Activated naive CD8-positive, alpha-beta T cell treated with anti-CD3 and anti-CD28 coated beads, Interleukin-2, amount 10 ng/mL, durations not matched to agents 7 days and 5 days (primary cell): ENCODE results near the gene TRAK1. TPM values are rescaled to one million over a fixed set of nuclear protein-coding genes. Genes with fewer than 3 reads are reported as not detected.
A peak's percentile ranks its signal among the peaks of the same experiment; 100 is the strongest.

ENCODE experiments used
- ATAC-seq: fragments of 150-1000 bp; cut with Tn5 transposase; one replicate; pipeline ENCODE4 v1.10.0; 2021; ENCODE audit warnings: low read depth, moderate library complexity
- POLR2A ChIA-PET: fragments of 350-600 bp; sonication (Branson Sonifier 250); formaldehyde crosslinking; loops from one replicate; lab custom pipeline; 2021; ENCODE audit warnings: antibody characterized with exemption; lab: Charles Lee
- DNase-seq: peaks from one replicate; pipeline ENCODE4 v3.0.0; 2021
- H3K27ac Mint-ChIP-seq: one replicate; pipeline ENCODE4 v1.8.0; 2022; ENCODE audit warnings: mild to moderate bottlenecking, mixed read lengths
- H3K27me3 Mint-ChIP-seq: one replicate; pipeline ENCODE4 v1.8.0; 2022; ENCODE audit warnings: mild to moderate bottlenecking, moderate library complexity, mixed read lengths
- H3K36me3 Mint-ChIP-seq: one replicate; pipeline ENCODE4 v1.8.0; 2021; ENCODE audit warnings: mild to moderate bottlenecking, mixed read lengths
- H3K4me1 Mint-ChIP-seq: one replicate; pipeline ENCODE4 v1.8.0; 2021; ENCODE audit warnings: mixed read lengths
- H3K4me3 Mint-ChIP-seq: one replicate; pipeline ENCODE4 v1.8.0; 2022; ENCODE audit warnings: mild to moderate bottlenecking, moderate library complexity, mixed read lengths
- H3K9me3 Mint-ChIP-seq: one replicate; pipeline ENCODE4 v1.8.0; 2021; ENCODE audit warnings: mixed read lengths
- total RNA-seq, 2 experiments: library from RNA; stranded (reverse); gene quantifications; one replicate each; pipeline ENCODE4 v1.2.3, GENCODE V29; 2021

TRAK1 gene
- total RNA-seq, 2 experiments from 2014 or later = 32.7 to 33.9 TPM

- Mint-ChIP-seq H3K4me3 (no peak overlapping the region), H3K4me1 (peaks cover 24% of the 10 kb centered on the region), H3K27ac (no peak overlapping the region), H3K9me3 (no peaks in the 10 kb centered on the region), H3K27me3 (no peaks in the 10 kb centered on the region), H3K36me3 (peaks cover 6% of the 10 kb centered on the region)
- DNase-seq (no peak), ATAC-seq (no peak)
- POLR2A ChIA-PET = no interaction called here
Measured at GRCh38 chr3:42149532-42149931, 58.4 kb downstream of the TRAK1 start.

- ATAC-seq = no peak
- no peak for DNase-seq
- H3K27me3 Mint-ChIP-seq = no peaks in the 10 kb centered on the region
- H3K36me3 Mint-ChIP-seq = peaks cover 6% of the 10 kb centered on the region
- H3K9me3 Mint-ChIP-seq = no peaks in the 10 kb centered on the region
- H3K27ac Mint-ChIP-seq = no peak overlapping the region
- H3K4me3 Mint-ChIP-seq = no peak overlapping the region
- POLR2A ChIA-PET = no interaction called here
- peaks cover 24% of the 10 kb centered on the region for H3K4me1 Mint-ChIP-seq
Measured at GRCh38 chr3:42149975-42150374, 58.8 kb downstream of the TRAK1 start.

- DNase-seq (no peak), ATAC-seq (no peak)
- no peaks in the 10 kb centered on the region for H3K9me3 Mint-ChIP-seq
- H3K4me3 Mint-ChIP-seq = no peak overlapping the region
- H3K36me3 Mint-ChIP-seq = peaks cover 4% of the 10 kb centered on the region
- H3K27ac Mint-ChIP-seq = no peak overlapping the region
- POLR2A ChIA-PET = interaction anchor here (0.6 kb wide), 1 partner anchor 448 kb away, joined by 3 read pairs; no protein-coding TSS in a partner anchor
- H3K27me3 Mint-ChIP-seq = no peaks in the 10 kb centered on the region
- H3K4me1 Mint-ChIP-seq = peaks cover 26% of the 10 kb centered on the region
Measured at GRCh38 chr3:42151596-42152168, 60.5 kb downstream of the TRAK1 start.

- Mint-ChIP-seq H3K27me3 (no peaks in the 10 kb centered on the region), H3K4me3 (no peak overlapping the region), H3K27ac (no peak overlapping the region), H3K36me3 (peaks cover 2% of the 10 kb centered on the region), H3K4me1 (peaks cover 24% of the 10 kb centered on the region), H3K9me3 (no peaks in the 10 kb centered on the region)
- DNase-seq (no peak), ATAC-seq (no peak)
- POLR2A ChIA-PET = interaction anchor here (0.6 kb wide), 1 partner anchor 788 kb away, joined by 3 read pairs; no protein-coding TSS in a partner anchor
Measured at GRCh38 chr3:42152193-42152592, 61.0 kb downstream of the TRAK1 start.

GRCh38 chr3:42153039-42153438, 61.9 kb downstream of the TRAK1 start:
- Mint-ChIP-seq H3K27me3 (no peaks in the 10 kb centered on the region), H3K36me3 (peaks cover 2% of the 10 kb centered on the region), H3K4me1 (peaks cover 23% of the 10 kb centered on the region), H3K4me3 (no peak overlapping the region), H3K9me3 (no peaks in the 10 kb centered on the region), H3K27ac (no peak overlapping the region)
- ATAC-seq (no peak), DNase-seq (no peak)
- POLR2A ChIA-PET = interaction anchor here (0.6 kb wide), 1 partner anchor 789 kb away, joined by 3 read pairs; no protein-coding TSS in a partner anchor

GRCh38 chr3:42157540-42158538, 66.7 kb downstream of the TRAK1 start:
- no peak for ATAC-seq
- no peak overlapping the region for H3K4me3 Mint-ChIP-seq
- peaks cover 4% of the 10 kb centered on the region for H3K36me3 Mint-ChIP-seq
- POLR2A ChIA-PET = interaction anchor here (0.7 kb wide), 1 partner anchor 31 kb away, joined by 4 read pairs; no protein-coding TSS in a partner anchor
- H3K27me3 Mint-ChIP-seq = no peaks in the 10 kb centered on the region
- H3K9me3 Mint-ChIP-seq = no peaks in the 10 kb centered on the region
- peaks cover 40% of the 10 kb centered on the region for H3K4me1 Mint-ChIP-seq
- DNase-seq = no peak
- H3K27ac Mint-ChIP-seq = no peak overlapping the region

GRCh38 chr3:42159147-42159546, 68.0 kb downstream of the TRAK1 start:
- Mint-ChIP-seq H3K4me3 (peak overlapping the region; percentile 76), H3K9me3 (no peaks in the 10 kb centered on the region), H3K27me3 (no peaks in the 10 kb centered on the region), H3K36me3 (peaks cover 5% of the 10 kb centered on the region), H3K27ac (peak overlapping the region; percentile 81), H3K4me1 (peaks cover 40% of the 10 kb centered on the region)
- POLR2A ChIA-PET = interaction anchor here (0.6 to 1.4 kb wide), 2 partner anchors 10 to 14 kb away, joined by 4 to 6 read pairs; no protein-coding TSS in a partner anchor
- ATAC-seq (no peak), DNase-seq (no peak)

- Mint-ChIP-seq H3K27me3 (no peaks in the 10 kb centered on the region), H3K4me3 (peak overlapping the region; percentile 76), H3K36me3 (peaks cover 5% of the 10 kb centered on the region), H3K9me3 (no peaks in the 10 kb centered on the region), H3K4me1 (peaks cover 40% of the 10 kb centered on the region), H3K27ac (peak overlapping the region; percentile 81)
- ATAC-seq (peak; percentile 92), DNase-seq (peak; percentile 64)
- POLR2A ChIA-PET = interaction anchor here (1.4 kb wide), 1 partner anchor 15 kb away, joined by 6 read pairs; no protein-coding TSS in a partner anchor
Measured at GRCh38 chr3:42159706-42160472, 68.7 kb downstream of the TRAK1 start.

GRCh38 chr3:42161050-42161935, 70.1 kb downstream of the TRAK1 start:
- H3K4me3 Mint-ChIP-seq = peak overlapping the region; percentile 44
- H3K9me3 Mint-ChIP-seq = no peaks in the 10 kb centered on the region
- H3K36me3 Mint-ChIP-seq = peaks cover 7% of the 10 kb centered on the region
- H3K27me3 Mint-ChIP-seq = no peaks in the 10 kb centered on the region
- POLR2A ChIA-PET = no interaction called here
- ATAC-seq = no peak
- no peak overlapping the region for H3K27ac Mint-ChIP-seq
- DNase-seq = no peak
- H3K4me1 Mint-ChIP-seq = peaks cover 38% of the 10 kb centered on the region

GRCh38 chr3:42162462-42162861, 71.3 kb downstream of the TRAK1 start:
- Mint-ChIP-seq H3K27ac (peak overlapping the region; percentile 8), H3K4me3 (no peak overlapping the region), H3K36me3 (peaks cover 7% of the 10 kb centered on the region), H3K27me3 (no peaks in the 10 kb centered on the region), H3K4me1 (peaks cover 38% of the 10 kb centered on the region), H3K9me3 (no peaks in the 10 kb centered on the region)
- no peak for DNase-seq
- no peak for ATAC-seq
- POLR2A ChIA-PET = no interaction called here

- ATAC-seq (peak; percentile 25), DNase-seq (no peak)
- Mint-ChIP-seq H3K27ac (peak overlapping the region; percentile 87), H3K36me3 (peaks cover 7% of the 10 kb centered on the region), H3K9me3 (no peaks in the 10 kb centered on the region), H3K27me3 (no peaks in the 10 kb centered on the region), H3K4me3 (peak overlapping the region; percentile 63), H3K4me1 (peaks cover 35% of the 10 kb centered on the region)
- POLR2A ChIA-PET = no interaction called here
Measured at GRCh38 chr3:42163622-42164244, 72.6 kb downstream of the TRAK1 start.

- Mint-ChIP-seq H3K36me3 (peaks cover 7% of the 10 kb centered on the region), H3K27ac (peak overlapping the region; percentile 51), H3K27me3 (no peaks in the 10 kb centered on the region), H3K4me1 (peaks cover 29% of the 10 kb centered on the region), H3K9me3 (no peaks in the 10 kb centered on the region), H3K4me3 (no peak overlapping the region)
- ATAC-seq = no peak
- POLR2A ChIA-PET = no interaction called here
- DNase-seq = no peak
Measured at GRCh38 chr3:42164656-42165055, 73.5 kb downstream of the TRAK1 start.
